BJ (cell line): ENCODE measurements around the gene SLC8B1. TPM values are rescaled to one million over a fixed set of nuclear protein-coding genes. Genes with fewer than 3 reads are reported as not detected.
A peak's percentile ranks its signal among the peaks of the same experiment; 100 is the strongest.

Experiments used
- CTCF ChIA-PET: fragments of 350-600 bp; formaldehyde crosslinking; extraction: SDS; loops from one replicate; lab custom pipeline; 2021; ENCODE audit warnings: antibody characterized with exemption, inconsistent platforms; lab: Yijun Ruan, JAX
- POLR2A ChIA-PET: fragments of 300-600 bp; sonication (Branson Sonifier 250); formaldehyde crosslinking; extraction: SDS; loops from one replicate; lab custom pipeline; 2021; ENCODE audit warnings: antibody characterized with exemption; lab: Charles Lee
- DNase-seq: peaks from one replicate; pipeline ENCODE4 v3.0.0-alpha.2; 2011; ENCODE audit warnings: low read depth
- H3K27me3 ChIP-seq: 2 replicates; pipeline ENCODE4 v1.6.0; 2011; ENCODE audit warnings: low read length; ENCODE audit not compliant: control insufficient read depth, insufficient read depth
- H3K36me3 ChIP-seq: 2 replicates; pipeline ENCODE4 v1.5.1; 2011; ENCODE audit warnings: low read length; ENCODE audit not compliant: control insufficient read depth, insufficient read depth
- H3K4me3 ChIP-seq: 2 replicates; pipeline ENCODE4 v1.5.1; 2011; ENCODE audit warnings: low read depth, mild to moderate bottlenecking, control low read depth, low read length
- CTCF ChIP-seq: IDR thresholded peaks from 2 replicates; pipeline ENCODE4 v1.5.1; 2011; ENCODE audit warnings: low read depth, mild to moderate bottlenecking, control low read depth, inconsistent platforms, low read length, moderate library complexity; ENCODE audit not compliant: insufficient read depth
- polyA plus RNA-seq: library from polyadenylated mRNA; depleted of rRNA; stranded (reverse); fragments of >200 nt; gene quantifications from 2 replicates; pipeline ENCODE4 v1.2.3, GENCODE V29; 2011

The SLC8B1 gene
- polyA plus RNA-seq, 1 experiment = 27.3 TPM

- H3K27me3 ChIP-seq = peaks cover 5% of the 10 kb centered on the region; the same call in 1 of the 2 replicates
- no peak for TF ChIP-seq CTCF
- no peak for DNase-seq
- ChIA-PET POLR2A (interaction anchor here (0.7 kb wide), 1 partner anchor 180 kb away, joined by 10 read pairs; no protein-coding TSS in a partner anchor), CTCF (no interaction called here)
- no peak overlapping the region for H3K4me3 ChIP-seq
- no peaks in the 10 kb centered on the region for H3K36me3 ChIP-seq
Measured at GRCh38 chr12:113345318-113345717, 10.4 kb upstream of the SLC8B1 start.

GRCh38 chr12:113341535-113341934 is 6.6 kb upstream of the SLC8B1 start:
- no peaks in the 10 kb centered on the region for H3K36me3 ChIP-seq
- no peak for DNase-seq
- H3K27me3 ChIP-seq = peaks cover 3% of the 10 kb centered on the region; the same call in 1 of the 2 replicates
- ChIA-PET POLR2A (no interaction called here), CTCF (no interaction called here)
- TF ChIP-seq CTCF = no peak
- H3K4me3 ChIP-seq = no peak overlapping the region

- POLR2A ChIA-PET = no interaction called here
- no peaks in the 10 kb centered on the region for H3K36me3 ChIP-seq
- H3K27me3 ChIP-seq = peaks cover 3% of the 10 kb centered on the region; the same call in 1 of the 2 replicates
- CTCF ChIA-PET = no interaction called here
- no peak for TF ChIP-seq CTCF
- no peak overlapping the region for H3K4me3 ChIP-seq
- no peak for DNase-seq
Measured at GRCh38 chr12:113340061-113340460, 5.2 kb upstream of the SLC8B1 start.

GRCh38 chr12:113339540-113339939 is 4.6 kb upstream of the SLC8B1 start:
- Histone ChIP-seq H3K36me3 (no peaks in the 10 kb centered on the region), H3K4me3 (no peak overlapping the region), H3K27me3 (peaks cover 3% of the 10 kb centered on the region; the same call in 1 of the 2 replicates)
- ChIA-PET CTCF (no interaction called here), POLR2A (no interaction called here)
- TF ChIP-seq CTCF = no peak
- no peak for DNase-seq

GRCh38 chr12:113333877-113334785 is 778 bp downstream of the SLC8B1 start:
- H3K4me3 ChIP-seq = peak overlapping the region; percentile 47
- ChIA-PET POLR2A (interaction anchor here (1.0 kb wide), 1 partner anchor 23 kb away, joined by 10 read pairs; no protein-coding TSS in a partner anchor), CTCF (interaction anchor here (0.8 to 1.0 kb wide), 3 partner anchors 24 to 110 kb away, joined by 3 read pairs; partner anchors contain the start of gene PLBD2)
- H3K27me3 ChIP-seq = no peaks in the 10 kb centered on the region
- no peak for TF ChIP-seq CTCF
- no peak for DNase-seq
- peaks cover 3% of the 10 kb centered on the region for H3K36me3 ChIP-seq
